Brain microvascular endothelial cell (primary cell): ENCODE measurements around the gene PANX3.

Experiments used
- DNase-seq: peaks from one replicate; pipeline ENCODE4 v3.0.0-alpha.2; 2020
- H3K27ac ChIP-seq: fragments of 250-450 bp; sonication (Bioruptor Pico); 2 replicates; pipeline ENCODE4 v1.5.1; 2020; ENCODE audit warnings: mild to moderate bottlenecking, moderate library complexity
- H3K27me3 ChIP-seq: fragments of 250-450 bp; sonication (Bioruptor Pico); replicated peaks from 2 replicates; pipeline ENCODE4 v1.5.1; 2020; ENCODE audit warnings: mild to moderate bottlenecking
- H3K36me3 ChIP-seq: fragments of 250-450 bp; sonication (Bioruptor Pico); replicated peaks from 2 replicates; pipeline ENCODE4 v1.5.1; 2020; ENCODE audit warnings: mild to moderate bottlenecking
- H3K4me3 ChIP-seq: 2 replicates; pipeline ENCODE4 v1.5.1; 2011; ENCODE audit warnings: low read depth, mild to moderate bottlenecking, control low read depth, low read length, moderate library complexity
- in situ Hi-C: cut with HindIII; loops from 2 replicates; pipeline ENCODE4 v1.10.0; 2017; ENCODE audit warnings: low sequenced_read_pairs, low pct_ligation_motif_present
- TF ChIP-seq, protein P1 (sequence below): IDR thresholded peaks from 2 replicates; pipeline ENCODE4 v1.5.1; 2011; ENCODE audit warnings: low read depth, mild to moderate bottlenecking, moderate library complexity, low read length, control low read depth, inconsistent platforms; ENCODE audit errors: missing control alignments

PANX3 gene

DNA sequence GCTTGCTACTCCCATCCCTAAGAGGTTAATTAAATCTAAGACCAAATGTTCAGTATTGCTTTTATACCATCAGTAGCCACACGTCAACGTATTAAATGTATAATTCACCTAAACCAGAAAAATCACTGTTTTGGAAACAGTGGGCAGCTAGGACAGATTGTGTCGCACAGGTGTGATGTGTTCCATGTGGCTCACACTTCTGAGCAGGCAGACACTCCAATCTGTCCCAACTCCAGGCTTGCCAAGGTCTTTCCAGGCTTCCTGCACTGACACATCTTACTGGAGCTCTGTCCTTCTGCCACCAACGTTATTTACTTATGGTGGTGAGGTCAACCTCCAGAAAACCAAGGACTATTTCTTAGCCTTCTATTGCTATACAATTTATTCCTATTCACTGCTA, 50.9 kb downstream of the PANX3 start:
- Histone ChIP-seq H3K4me3 (no peak overlapping the region), H3K27ac (no peak overlapping the region), H3K27me3 (no peaks in the 10 kb centered on the region), H3K36me3 (no peaks in the 10 kb centered on the region)
- TF ChIP-seq, protein P1, sequence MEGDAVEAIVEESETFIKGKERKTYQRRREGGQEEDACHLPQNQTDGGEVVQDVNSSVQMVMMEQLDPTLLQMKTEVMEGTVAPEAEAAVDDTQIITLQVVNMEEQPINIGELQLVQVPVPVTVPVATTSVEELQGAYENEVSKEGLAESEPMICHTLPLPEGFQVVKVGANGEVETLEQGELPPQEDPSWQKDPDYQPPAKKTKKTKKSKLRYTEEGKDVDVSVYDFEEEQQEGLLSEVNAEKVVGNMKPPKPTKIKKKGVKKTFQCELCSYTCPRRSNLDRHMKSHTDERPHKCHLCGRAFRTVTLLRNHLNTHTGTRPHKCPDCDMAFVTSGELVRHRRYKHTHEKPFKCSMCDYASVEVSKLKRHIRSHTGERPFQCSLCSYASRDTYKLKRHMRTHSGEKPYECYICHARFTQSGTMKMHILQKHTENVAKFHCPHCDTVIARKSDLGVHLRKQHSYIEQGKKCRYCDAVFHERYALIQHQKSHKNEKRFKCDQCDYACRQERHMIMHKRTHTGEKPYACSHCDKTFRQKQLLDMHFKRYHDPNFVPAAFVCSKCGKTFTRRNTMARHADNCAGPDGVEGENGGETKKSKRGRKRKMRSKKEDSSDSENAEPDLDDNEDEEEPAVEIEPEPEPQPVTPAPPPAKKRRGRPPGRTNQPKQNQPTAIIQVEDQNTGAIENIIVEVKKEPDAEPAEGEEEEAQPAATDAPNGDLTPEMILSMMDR, result no peak
- no peak for DNase-seq
- in situ Hi-C loops, result no loop called here

DNA sequence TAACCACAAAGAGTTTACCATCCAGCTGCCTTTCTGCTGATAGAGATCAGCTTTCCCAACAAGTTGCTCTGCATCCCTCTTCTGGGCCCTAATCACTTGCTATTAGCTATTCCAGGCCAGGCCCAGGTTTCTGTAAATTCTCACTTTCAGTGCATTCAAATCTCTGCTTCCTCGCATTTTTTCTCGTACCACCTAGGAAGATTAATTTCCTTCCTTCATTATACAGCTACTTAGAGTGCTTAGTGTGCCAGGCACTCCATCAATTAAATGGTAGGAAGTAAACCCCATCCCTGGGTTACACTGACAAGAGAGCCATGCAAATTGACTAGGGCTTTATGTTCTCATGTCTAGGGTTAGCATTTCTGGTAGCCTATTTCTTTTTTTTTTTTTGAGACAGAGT, 52.6 kb downstream of the PANX3 start:
- no peaks in the 10 kb centered on the region for H3K27me3 ChIP-seq
- TF ChIP-seq, protein P1, result no peak
- in situ Hi-C loops, result no loop called here

GRCh38 chr11:124667601-124668000, 56.4 kb downstream of the PANX3 start:
- H3K4me3 ChIP-seq, result no peak overlapping the region
- no peak overlapping the region for H3K27ac ChIP-seq
- no peaks in the 10 kb centered on the region for H3K36me3 ChIP-seq
- in situ Hi-C loops, result no loop called here
- no peaks in the 10 kb centered on the region for H3K27me3 ChIP-seq
- TF ChIP-seq, protein P1, result no peak
- no peak for DNase-seq

More for the DNA sequence above, 52.6 kb downstream of the PANX3 start:
- no peak for DNase-seq
- no peak overlapping the region for H3K27ac ChIP-seq
- no peaks in the 10 kb centered on the region for H3K36me3 ChIP-seq
- no peak overlapping the region for H3K4me3 ChIP-seq

- no peak overlapping the region for H3K27ac ChIP-seq
- no peak overlapping the region for H3K4me3 ChIP-seq
- H3K27me3 ChIP-seq, result no peaks in the 10 kb centered on the region
- H3K36me3 ChIP-seq, result no peaks in the 10 kb centered on the region
- DNase-seq, result peak; percentile 44
- TF ChIP-seq, protein P1, result peak; percentile 81
- in situ Hi-C loops, result no loop called here
Observed at GRCh38 chr11:124669193-124669592, 58.0 kb downstream of the PANX3 start.
